ENCODE data around the gene UMAD1.
"Not testable (repeated sequence)": the region's sequence is repeated elsewhere in the genome, so short reads cannot be mapped to it uniquely, and the experiment has no call there.

Gene UMAD1

DNA sequence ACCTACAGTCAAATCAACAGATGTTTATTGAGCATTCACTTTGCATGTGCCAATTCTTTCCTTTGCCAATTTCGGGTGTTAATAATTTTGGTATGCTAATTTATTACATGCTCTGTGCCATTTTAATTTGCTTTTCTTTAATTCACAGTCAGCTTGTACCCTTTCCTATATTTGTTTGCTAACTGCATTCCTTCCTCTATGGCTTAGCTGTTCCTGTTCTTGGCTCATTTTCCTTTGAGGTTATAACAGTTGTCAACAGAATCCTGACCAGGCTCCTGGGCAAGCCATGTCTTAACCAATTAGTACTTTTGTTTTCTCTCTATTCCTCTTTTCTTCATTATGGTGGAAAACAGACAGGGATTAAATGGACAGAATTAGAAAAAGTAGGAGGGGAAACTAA lies 151.5 kb downstream of the UMAD1 start:
- Histone ChIP-seq H3K4me3 (ENCODE audit: insufficient read depth, low read depth, low read length, poor library complexity, severe bottlenecking) (no peak overlapping the region), H3K27ac (ENCODE audit: insufficient read depth, low read length, poor library complexity, severe bottlenecking) (no peak overlapping the region), H3K27me3 (replicated peaks; ENCODE audit: control insufficient read depth, insufficient read depth, low read length, poor library complexity, severe bottlenecking) (no peaks in the 10 kb centered on the region), H3K9me3 (ENCODE audit: control insufficient read depth, low read length) (no peaks in the 10 kb centered on the region), H3K36me3 (ENCODE audit: control insufficient read depth, insufficient read depth, low read length) (no peaks in the 10 kb centered on the region), H3K4me1 (ENCODE audit: control insufficient read depth, insufficient read depth, low read length, poor library complexity, severe bottlenecking) (no peaks in the 10 kb centered on the region)
- no peak for DNase-seq

DNA sequence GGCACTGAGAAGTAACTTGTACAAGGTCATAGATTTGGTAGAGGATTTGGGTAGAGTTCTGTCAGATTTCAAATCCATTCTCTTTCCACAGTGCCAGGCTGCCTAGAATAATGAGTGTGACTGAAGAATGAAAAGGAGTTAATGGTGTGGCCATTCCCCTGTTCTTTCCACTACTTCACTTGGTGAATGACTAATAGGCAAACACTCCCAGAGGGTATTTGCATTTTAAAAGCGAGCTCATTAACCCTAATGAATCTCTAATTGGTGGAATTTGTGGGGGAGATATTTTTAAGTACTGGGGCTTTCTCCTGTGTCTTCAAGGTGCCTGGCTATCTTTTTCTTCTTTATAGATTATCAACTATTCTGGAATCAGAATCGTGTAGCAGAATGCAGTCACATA lies 152.7 kb downstream of the UMAD1 start:
- Histone ChIP-seq H3K36me3 (ENCODE audit: control insufficient read depth, insufficient read depth, low read length) (no peaks in the 10 kb centered on the region), H3K4me3 (ENCODE audit: insufficient read depth, low read depth, low read length, poor library complexity, severe bottlenecking) (no peak overlapping the region), H3K9me3 (ENCODE audit: control insufficient read depth, low read length) (no peaks in the 10 kb centered on the region), H3K27me3 (replicated peaks; ENCODE audit: control insufficient read depth, insufficient read depth, low read length, poor library complexity, severe bottlenecking) (no peaks in the 10 kb centered on the region), H3K4me1 (ENCODE audit: control insufficient read depth, insufficient read depth, low read length, poor library complexity, severe bottlenecking) (no peaks in the 10 kb centered on the region), H3K27ac (ENCODE audit: insufficient read depth, low read length, poor library complexity, severe bottlenecking) (no peak overlapping the region)
- no peak for DNase-seq

DNA sequence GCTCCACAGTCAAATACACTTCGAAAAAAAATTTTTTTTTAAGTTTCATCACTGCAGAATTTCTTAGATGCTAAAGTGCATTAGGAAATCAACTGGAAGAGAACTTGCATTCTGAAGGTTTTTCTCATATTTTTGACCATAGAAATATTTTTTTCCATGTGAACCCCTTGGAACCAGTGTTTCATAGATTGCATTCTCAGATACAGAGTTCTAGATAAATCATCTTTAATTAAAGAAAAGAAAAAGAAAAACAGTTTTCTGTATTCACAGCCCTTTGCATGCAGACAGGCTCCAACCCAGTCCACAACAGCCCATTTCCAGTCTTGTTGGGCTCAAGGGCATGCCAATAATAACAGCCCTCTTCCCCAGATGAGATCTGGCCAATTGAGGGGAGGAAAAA lies 153.4 kb downstream of the UMAD1 start:
- Histone ChIP-seq H3K4me1 (ENCODE audit: control insufficient read depth, insufficient read depth, low read length, poor library complexity, severe bottlenecking) (no peaks in the 10 kb centered on the region), H3K36me3 (ENCODE audit: control insufficient read depth, insufficient read depth, low read length) (no peaks in the 10 kb centered on the region), H3K27me3 (replicated peaks; ENCODE audit: control insufficient read depth, insufficient read depth, low read length, poor library complexity, severe bottlenecking) (no peaks in the 10 kb centered on the region), H3K27ac (ENCODE audit: insufficient read depth, low read length, poor library complexity, severe bottlenecking) (no peak overlapping the region), H3K4me3 (ENCODE audit: insufficient read depth, low read depth, low read length, poor library complexity, severe bottlenecking) (no peak overlapping the region), H3K9me3 (ENCODE audit: control insufficient read depth, low read length) (no peaks in the 10 kb centered on the region)
- no peak for DNase-seq

DNA sequence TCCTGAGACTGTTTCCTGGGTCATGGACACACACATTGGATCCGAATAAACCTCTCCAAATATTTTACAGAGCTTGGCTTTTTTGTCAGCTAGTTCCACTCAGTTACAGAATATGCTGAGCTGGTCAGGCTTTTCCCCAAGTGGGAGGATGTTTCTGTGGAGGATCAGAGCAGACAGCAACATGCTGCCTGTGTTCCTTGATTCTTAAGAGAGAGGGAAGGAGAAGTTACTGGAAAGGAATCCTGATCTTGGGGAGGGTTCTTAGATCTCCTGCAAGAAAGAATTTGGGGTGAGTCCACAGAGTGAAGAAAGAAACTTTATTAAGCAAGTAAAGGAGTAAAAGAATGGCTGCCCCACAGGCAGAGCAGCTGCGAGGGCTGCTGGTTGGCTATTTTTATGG lies 154.7 kb downstream of the UMAD1 start:
- Histone ChIP-seq H3K27me3 (replicated peaks; ENCODE audit: control insufficient read depth, insufficient read depth, low read length, poor library complexity, severe bottlenecking) (no peaks in the 10 kb centered on the region), H3K4me1 (ENCODE audit: control insufficient read depth, insufficient read depth, low read length, poor library complexity, severe bottlenecking) (no peaks in the 10 kb centered on the region), H3K27ac (ENCODE audit: insufficient read depth, low read length, poor library complexity, severe bottlenecking) (no peak overlapping the region), H3K4me3 (ENCODE audit: insufficient read depth, low read depth, low read length, poor library complexity, severe bottlenecking) (no peak overlapping the region), H3K36me3 (ENCODE audit: control insufficient read depth, insufficient read depth, low read length) (no peaks in the 10 kb centered on the region), H3K9me3 (ENCODE audit: control insufficient read depth, low read length) (no peaks in the 10 kb centered on the region)
- no peak for DNase-seq

DNA sequence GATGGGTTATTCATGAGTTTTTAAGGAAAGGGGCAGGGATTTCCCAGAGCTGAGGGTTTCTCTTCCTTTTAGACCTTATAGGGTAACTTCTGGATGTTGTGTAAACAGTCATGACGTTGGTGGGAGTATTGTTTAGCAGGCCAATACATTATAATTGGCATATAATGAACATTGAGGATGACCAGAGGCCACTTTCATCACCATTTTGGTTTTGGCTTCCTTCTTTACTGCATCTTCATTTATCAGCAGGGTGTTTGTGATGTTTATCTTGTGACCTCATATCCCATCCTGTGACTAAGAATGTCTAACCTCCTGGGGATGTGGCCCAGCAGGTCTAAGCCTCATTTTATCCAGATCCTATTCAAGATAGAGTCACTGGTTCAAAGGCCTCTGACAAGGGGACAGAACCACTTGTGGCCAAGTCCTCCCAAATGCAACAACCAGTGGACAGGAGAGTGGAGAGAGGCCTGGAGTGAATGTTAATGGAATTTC lies 155.1 kb downstream of the UMAD1 start:
- no peak overlapping the region for H3K27ac ChIP-seq (ENCODE audit: insufficient read depth, low read length, poor library complexity, severe bottlenecking)
- no peaks in the 10 kb centered on the region for H3K27me3 ChIP-seq (replicated peaks; ENCODE audit: control insufficient read depth, insufficient read depth, low read length, poor library complexity, severe bottlenecking)
- no peak for DNase-seq
- no peaks in the 10 kb centered on the region for H3K4me1 ChIP-seq (ENCODE audit: control insufficient read depth, insufficient read depth, low read length, poor library complexity, severe bottlenecking)
- no peaks in the 10 kb centered on the region for H3K36me3 ChIP-seq (ENCODE audit: control insufficient read depth, insufficient read depth, low read length)
- H3K4me3 ChIP-seq (ENCODE audit: insufficient read depth, low read depth, low read length, poor library complexity, severe bottlenecking), result no peak overlapping the region
- H3K9me3 ChIP-seq (ENCODE audit: control insufficient read depth, low read length), result no peaks in the 10 kb centered on the region

- DNase-seq, result no peak
- Histone ChIP-seq H3K9me3 (ENCODE audit: control insufficient read depth, low read length) (no peaks in the 10 kb centered on the region), H3K4me3 (ENCODE audit: insufficient read depth, low read depth, low read length, poor library complexity, severe bottlenecking) (no peak overlapping the region), H3K4me1 (ENCODE audit: control insufficient read depth, insufficient read depth, low read length, poor library complexity, severe bottlenecking) (no peaks in the 10 kb centered on the region), H3K36me3 (ENCODE audit: control insufficient read depth, insufficient read depth, low read length) (peaks cover 2% of the 10 kb centered on the region), H3K27ac (ENCODE audit: insufficient read depth, low read length, poor library complexity, severe bottlenecking) (no peak overlapping the region), H3K27me3 (replicated peaks; ENCODE audit: control insufficient read depth, insufficient read depth, low read length, poor library complexity, severe bottlenecking) (no peaks in the 10 kb centered on the region)
Observed at GRCh38 chr7:7798510-7798909, 158.0 kb downstream of the UMAD1 start.

- no peaks in the 10 kb centered on the region for H3K27me3 ChIP-seq (replicated peaks; ENCODE audit: control insufficient read depth, insufficient read depth, low read length, poor library complexity, severe bottlenecking)
- H3K27ac ChIP-seq (ENCODE audit: insufficient read depth, low read length, poor library complexity, severe bottlenecking), result no peak overlapping the region
- H3K4me3 ChIP-seq (ENCODE audit: insufficient read depth, low read depth, low read length, poor library complexity, severe bottlenecking), result no peak overlapping the region
- no peak for DNase-seq
- no peaks in the 10 kb centered on the region for H3K4me1 ChIP-seq (ENCODE audit: control insufficient read depth, insufficient read depth, low read length, poor library complexity, severe bottlenecking)
- H3K36me3 ChIP-seq (ENCODE audit: control insufficient read depth, insufficient read depth, low read length), result peaks cover 2% of the 10 kb centered on the region
- H3K9me3 ChIP-seq (ENCODE audit: control insufficient read depth, low read length), result no peaks in the 10 kb centered on the region
Observed at GRCh38 chr7:7799138-7799537, 158.6 kb downstream of the UMAD1 start.

DNA sequence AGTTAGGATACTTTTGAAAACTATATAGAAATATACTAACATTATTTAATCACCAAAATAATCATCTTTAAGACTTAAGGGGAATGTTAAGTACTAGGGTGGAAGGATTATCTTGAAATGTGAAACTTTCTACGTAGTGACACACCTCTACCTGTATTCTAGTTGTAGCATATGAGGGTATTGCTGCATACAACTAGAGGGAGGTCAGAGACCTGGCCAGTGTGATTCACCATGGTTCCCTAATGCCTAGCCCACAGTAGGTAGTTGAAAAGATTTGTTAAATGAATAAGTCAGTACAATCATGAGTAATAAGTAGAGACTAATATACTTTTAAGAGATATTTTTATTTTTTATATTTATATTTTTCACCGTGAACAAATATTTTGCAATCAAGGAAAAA lies 162.0 kb downstream of the UMAD1 start:
- no peaks in the 10 kb centered on the region for H3K9me3 ChIP-seq (ENCODE audit: control insufficient read depth, low read length)
- peaks cover 2% of the 10 kb centered on the region for H3K36me3 ChIP-seq (ENCODE audit: control insufficient read depth, insufficient read depth, low read length)
- H3K4me1 ChIP-seq (ENCODE audit: control insufficient read depth, insufficient read depth, low read length, poor library complexity, severe bottlenecking), result no peaks in the 10 kb centered on the region
- no peak overlapping the region for H3K27ac ChIP-seq (ENCODE audit: insufficient read depth, low read length, poor library complexity, severe bottlenecking)
- H3K4me3 ChIP-seq (ENCODE audit: insufficient read depth, low read depth, low read length, poor library complexity, severe bottlenecking), result no peak overlapping the region
- H3K27me3 ChIP-seq (replicated peaks; ENCODE audit: control insufficient read depth, insufficient read depth, low read length, poor library complexity, severe bottlenecking), result no peaks in the 10 kb centered on the region
- DNase-seq, result no peak

DNA sequence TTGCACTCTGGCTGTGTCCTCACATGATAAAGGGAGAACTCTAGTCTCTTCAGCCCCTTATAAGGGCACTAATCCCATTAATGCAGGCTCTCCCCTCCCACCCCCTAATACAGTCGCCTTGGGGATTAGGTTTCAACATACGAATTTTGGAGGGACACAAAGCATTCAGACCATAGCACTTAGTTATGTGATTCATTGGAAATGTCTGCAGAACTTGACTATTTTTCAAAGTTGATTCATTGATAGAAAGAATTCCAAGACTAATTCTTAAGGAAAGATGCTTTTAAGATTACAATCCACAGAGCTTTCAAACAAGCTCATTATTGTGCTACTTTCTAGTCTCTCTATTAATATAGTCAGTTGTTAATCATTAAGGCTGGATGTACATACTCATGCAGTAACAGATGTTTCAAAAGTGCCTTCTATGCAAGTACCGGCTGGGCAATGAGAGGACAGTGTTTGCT lies 163.2 kb downstream of the UMAD1 start:
- H3K27me3 ChIP-seq (replicated peaks; ENCODE audit: control insufficient read depth, insufficient read depth, low read length, poor library complexity, severe bottlenecking), result no peaks in the 10 kb centered on the region
- H3K9me3 ChIP-seq (ENCODE audit: control insufficient read depth, low read length), result no peaks in the 10 kb centered on the region
- no peaks in the 10 kb centered on the region for H3K4me1 ChIP-seq (ENCODE audit: control insufficient read depth, insufficient read depth, low read length, poor library complexity, severe bottlenecking)
- H3K27ac ChIP-seq (ENCODE audit: insufficient read depth, low read length, poor library complexity, severe bottlenecking), result no peak overlapping the region
- peaks cover 2% of the 10 kb centered on the region for H3K36me3 ChIP-seq (ENCODE audit: control insufficient read depth, insufficient read depth, low read length)
- no peak overlapping the region for H3K4me3 ChIP-seq (ENCODE audit: insufficient read depth, low read depth, low read length, poor library complexity, severe bottlenecking)
- no peak for DNase-seq

DNA sequence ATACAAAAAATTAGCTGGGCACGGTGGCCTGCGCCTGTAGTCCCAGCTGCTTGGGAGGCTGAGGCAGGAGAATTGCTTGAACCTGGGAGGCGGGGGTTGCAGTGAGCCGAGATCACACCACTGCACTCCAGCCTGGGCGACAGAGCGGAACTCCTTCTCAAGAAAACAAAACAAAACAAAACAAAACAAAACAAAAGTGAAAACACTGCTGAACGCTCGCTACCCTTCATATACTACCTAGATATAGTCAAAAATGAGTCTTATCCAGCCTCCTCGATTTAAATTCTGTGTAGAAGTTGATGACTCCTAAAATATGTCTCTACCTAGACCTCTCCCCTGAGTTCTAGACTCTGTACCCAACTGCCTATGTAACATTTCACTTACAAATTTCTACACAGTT lies 164.3 kb downstream of the UMAD1 start:
- not testable (repeated sequence) for DNase-seq; H3K27me3 ChIP-seq (replicated peaks; ENCODE audit: control insufficient read depth, insufficient read depth, low read length, poor library complexity, severe bottlenecking); H3K9me3 ChIP-seq (ENCODE audit: control insufficient read depth, low read length); H3K27ac ChIP-seq (ENCODE audit: insufficient read depth, low read length, poor library complexity, severe bottlenecking); H3K4me3 ChIP-seq (ENCODE audit: insufficient read depth, low read depth, low read length, poor library complexity, severe bottlenecking); H3K4me1 ChIP-seq (ENCODE audit: control insufficient read depth, insufficient read depth, low read length, poor library complexity, severe bottlenecking); H3K36me3 ChIP-seq (ENCODE audit: control insufficient read depth, insufficient read depth, low read length)

All from effector memory CD4-positive, alpha-beta T cell (primary cell).